ENCODE measurements around the gene DDR2. TPM values are rescaled to one million over a fixed set of nuclear protein-coding genes. Genes with fewer than 3 reads are reported as not detected.

Gene DDR2
- total RNA-seq, 2 donors from 2014 or later, result 75.1 to 80.3 TPM

DNA sequence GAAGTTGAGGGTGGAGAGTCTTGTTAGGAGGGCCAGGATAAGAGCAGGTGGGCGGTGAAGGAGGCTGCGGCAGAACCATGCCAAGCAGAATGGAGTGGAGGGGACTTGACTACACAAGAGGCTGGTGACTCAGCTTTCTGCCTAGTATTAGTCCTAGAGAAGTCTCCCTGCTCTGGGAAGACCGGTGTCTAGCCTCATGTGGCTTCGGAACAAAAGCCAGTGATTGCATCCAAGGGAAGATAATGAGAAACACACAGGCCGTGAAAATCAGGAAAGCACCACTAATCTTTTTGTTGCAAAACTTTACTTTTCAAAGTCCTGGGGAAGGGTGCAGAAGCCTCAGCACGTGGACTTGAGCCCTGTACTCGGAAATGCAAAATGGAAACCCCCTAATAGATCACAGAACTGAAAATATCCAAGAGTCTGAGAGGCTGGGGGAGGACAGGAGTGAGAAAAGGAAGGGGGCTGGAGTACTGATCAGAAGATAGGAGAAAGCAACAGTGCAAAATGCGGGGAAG lies 31.4 kb downstream of the DDR2 start:
- intact Hi-C loops (cut with DNase I), result no loop called here
- ATAC-seq, result peak; percentile 47 to 95
- peak; percentile 30 for DNase-seq

DNA sequence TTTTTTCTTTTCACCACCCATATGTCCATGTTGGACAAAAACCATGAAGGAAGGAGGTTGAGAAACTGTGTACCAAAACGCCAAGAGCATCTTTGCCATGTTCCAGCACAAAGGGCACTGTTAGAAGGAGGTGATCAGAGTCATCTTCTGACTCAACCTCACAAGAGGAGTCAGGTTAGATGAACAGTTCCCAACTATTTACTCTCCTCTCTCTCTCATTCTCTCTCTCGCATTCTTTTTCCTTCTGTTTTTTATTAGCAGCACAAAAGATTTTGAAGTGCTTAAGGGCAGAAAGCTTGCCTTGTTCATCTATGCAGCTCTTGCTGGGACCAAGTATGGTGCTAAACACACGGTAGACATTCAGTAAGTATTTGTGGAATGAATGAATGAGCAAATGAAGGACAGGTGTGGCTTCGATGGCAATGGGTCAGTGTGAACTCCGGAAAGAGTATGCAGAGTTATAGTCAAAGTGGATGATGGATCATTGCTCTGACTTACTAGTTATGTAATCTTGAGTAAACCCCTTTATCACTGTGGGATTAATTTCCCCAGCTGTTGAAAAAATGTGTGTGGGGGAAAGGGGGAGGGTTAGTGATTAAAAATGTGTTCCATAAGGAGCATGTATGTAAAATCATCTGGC lies 33.9 kb downstream of the DDR2 start:
- no peak for DNase-seq
- ATAC-seq, result no peak
- intact Hi-C loops (cut with DNase I), result no loop called here

DNA sequence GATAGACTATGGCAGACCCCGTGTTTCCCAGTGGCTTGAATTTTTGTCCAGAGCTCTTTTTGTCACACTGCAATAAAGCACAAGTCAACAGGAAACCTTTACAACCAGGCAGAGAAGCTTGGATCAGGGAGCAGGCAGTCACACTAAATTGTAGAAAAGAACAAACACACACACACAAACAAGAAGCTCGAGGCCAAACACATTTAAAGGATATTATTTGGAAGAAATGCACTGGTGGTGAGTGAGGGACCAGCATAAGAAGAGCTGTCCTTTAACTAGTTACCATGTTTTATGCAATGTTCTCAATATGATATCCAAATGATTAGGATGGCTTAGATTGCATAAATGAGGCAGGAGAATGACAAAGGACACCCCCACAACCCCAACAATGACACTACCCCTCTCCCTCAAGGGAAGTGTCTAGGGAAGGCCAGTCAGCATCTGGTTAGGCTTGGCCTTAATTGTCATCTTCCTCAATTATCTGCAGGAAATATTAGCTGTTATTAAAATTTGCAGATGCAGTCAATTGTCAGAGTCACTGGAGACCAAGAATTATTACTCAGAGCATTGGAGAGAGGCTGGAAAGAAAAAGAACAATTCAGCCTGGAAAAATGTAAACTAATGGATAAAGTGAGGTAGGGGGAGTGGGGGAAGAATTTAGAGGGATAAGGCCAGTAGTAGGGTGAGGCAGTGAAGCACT lies 35.3 kb downstream of the DDR2 start:
- no peak for ATAC-seq
- DNase-seq, result no peak
- intact Hi-C loops (cut with DNase I), result no loop called here

GRCh38 chr1:162670928-162671663 lies 38.8 kb downstream of the DDR2 start:
- no peak for DNase-seq
- intact Hi-C loops (cut with DNase I), result no loop called here
- ATAC-seq, result peak; percentile 71 to 73

DNA sequence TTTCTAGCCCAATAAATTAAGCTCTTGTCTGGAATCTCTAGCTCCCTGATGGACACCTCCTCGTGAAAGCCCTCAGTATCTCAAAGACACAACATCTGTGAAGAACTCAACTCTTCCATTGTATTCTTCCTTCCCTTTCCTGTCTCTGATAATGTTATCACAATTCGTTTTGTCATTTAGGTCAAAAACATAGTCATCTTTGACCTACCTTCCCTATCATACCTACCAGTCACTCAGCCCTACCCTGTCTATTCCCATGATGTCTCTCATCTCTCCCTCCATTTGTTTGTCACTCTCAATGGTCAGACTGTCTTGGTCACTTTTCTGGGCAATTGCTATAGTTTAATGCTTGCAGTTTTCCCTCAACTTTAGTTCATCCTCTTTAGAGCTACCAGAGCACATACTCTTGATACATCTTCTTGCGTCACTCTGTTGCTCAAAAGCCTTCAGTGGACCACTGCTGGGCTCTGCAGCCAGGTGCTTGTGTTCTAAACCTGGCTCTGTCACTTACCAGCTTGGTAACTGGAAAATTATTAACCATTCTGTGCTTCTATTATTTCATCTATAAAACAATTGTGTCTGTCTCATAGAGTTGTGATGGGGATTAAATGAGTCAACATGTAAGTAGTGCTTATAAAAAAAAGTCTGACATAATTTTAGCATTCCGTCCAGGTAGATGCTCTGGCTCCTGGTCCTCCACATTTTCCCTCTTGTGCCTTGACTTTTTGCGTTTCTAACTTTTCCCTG lies 39.6 kb downstream of the DDR2 start:
- intact Hi-C loops (cut with DNase I), result no loop called here
- ATAC-seq (no peak), DNase-seq (no peak)

- DNase-seq (no peak), ATAC-seq (peak in 1 of 2 donors; percentile 41)
- intact Hi-C loops (cut with DNase I), result no loop called here
Observed at GRCh38 chr1:162672622-162673260, 40.5 kb downstream of the DDR2 start.

- ATAC-seq, result no peak
- no peak for DNase-seq
- intact Hi-C loops (cut with DNase I), result no loop called here
Observed at GRCh38 chr1:162674034-162674608, 41.9 kb downstream of the DDR2 start.

DNA sequence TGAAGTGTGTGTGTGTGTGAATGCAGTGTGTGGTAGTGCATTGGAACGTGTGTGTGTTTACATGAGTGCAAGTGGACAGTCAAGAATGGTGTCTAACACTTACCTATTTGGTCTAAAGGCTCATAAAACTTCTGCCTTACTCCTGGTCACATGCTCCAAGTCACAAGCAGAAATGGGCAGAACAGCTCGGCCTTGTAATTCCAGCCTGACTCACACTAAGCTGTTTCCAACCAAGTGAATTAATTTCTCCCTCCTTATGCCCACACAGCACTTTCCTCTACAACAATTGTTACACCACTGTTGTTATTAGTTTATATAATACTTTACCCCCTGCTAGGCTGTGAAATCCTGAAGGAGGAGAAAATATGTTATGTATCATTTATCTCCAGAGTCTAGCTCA lies 43.8 kb downstream of the DDR2 start:
- intact Hi-C loops (cut with DNase I), result no loop called here
- ATAC-seq, result peak in 1 of 2 donors; percentile 12
- no peak for DNase-seq

DNA sequence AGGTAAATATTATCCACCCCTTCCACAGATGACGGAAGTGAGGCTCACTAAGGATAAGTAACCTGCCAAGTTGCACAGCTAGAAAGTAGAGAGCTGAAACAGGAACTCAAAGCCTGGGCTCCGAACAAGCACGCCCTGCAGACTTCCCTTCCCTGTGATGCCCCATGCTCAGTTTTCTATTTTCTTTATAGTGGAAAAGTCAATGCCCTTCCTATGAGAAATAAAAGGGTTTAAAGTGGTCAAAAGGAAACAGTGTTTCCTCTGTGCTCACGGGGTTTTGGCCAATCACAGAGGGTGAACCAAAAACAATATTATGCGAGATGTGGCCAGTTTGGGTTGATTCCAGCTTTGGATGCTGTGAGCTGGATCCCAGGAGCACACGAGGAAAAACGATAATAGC lies 44.5 kb downstream of the DDR2 start:
- peak; percentile 40 for DNase-seq
- intact Hi-C loops (cut with DNase I), result no loop called here
- peak; percentile 45 to 62 for ATAC-seq

DNA sequence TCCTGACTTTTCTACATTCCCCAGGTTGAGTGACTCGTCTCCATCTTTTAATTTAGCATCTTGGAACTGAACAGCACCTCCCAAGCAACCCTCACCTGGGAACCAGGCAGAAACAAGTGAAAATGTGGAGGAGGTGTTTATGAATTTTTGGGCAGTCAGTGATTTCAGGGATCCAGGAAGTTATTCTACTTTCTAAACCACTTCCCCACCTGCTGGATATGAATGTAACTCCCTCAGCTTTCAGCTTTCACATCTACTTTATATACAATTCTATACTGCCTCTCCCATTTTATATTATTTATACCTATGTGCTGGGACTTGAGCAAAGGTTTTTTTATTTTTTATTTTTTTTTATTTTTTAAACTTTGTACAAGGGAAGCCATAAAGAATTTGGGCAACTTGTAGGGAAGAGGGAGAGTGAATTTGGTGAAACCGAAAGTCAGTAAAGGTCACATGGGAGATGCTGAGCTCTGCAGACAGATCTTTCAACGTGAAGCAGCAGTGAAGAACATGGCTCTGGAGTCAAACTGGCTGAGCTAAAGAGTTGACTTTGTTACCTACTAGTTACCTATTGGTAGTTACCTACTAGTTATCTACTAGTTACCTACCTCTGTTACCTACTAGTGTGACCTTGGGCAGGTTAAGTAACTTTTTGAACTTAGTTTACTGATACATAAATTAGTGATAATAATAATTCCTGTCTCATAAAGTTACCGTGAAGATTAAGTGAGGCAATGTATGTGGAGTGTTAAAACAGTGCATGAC lies 45.5 kb downstream of the DDR2 start:
- DNase-seq (no peak), ATAC-seq (no peak)
- intact Hi-C loops (cut with DNase I), result no loop called here

DNA sequence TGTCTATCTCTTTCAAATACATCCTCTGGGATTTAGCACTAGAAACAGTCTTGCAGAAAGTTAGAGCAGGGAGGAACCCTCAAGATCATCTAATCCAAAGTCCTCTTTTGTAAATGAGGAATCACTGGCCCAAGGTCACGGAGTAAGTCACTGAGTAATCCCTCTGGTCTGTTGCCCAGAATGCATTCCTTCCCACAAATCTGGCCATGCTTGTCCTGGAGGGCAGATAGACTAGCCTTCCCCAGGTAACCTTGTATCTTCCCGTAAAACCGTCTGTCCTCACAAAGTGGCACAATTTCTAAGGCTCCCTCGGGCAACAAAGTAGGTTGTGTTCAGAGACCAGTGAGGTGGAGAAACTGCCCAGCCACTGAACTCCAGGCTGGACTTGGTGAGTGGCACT lies 46.2 kb downstream of the DDR2 start:
- peak; percentile 62 to 84 for ATAC-seq
- intact Hi-C loops (cut with DNase I), result no loop called here
- no peak for DNase-seq

GRCh38 chr1:162679298-162679697 lies 47.0 kb downstream of the DDR2 start:
- intact Hi-C loops (cut with DNase I), result no loop called here
- ATAC-seq (no peak), DNase-seq (no peak)

DNA sequence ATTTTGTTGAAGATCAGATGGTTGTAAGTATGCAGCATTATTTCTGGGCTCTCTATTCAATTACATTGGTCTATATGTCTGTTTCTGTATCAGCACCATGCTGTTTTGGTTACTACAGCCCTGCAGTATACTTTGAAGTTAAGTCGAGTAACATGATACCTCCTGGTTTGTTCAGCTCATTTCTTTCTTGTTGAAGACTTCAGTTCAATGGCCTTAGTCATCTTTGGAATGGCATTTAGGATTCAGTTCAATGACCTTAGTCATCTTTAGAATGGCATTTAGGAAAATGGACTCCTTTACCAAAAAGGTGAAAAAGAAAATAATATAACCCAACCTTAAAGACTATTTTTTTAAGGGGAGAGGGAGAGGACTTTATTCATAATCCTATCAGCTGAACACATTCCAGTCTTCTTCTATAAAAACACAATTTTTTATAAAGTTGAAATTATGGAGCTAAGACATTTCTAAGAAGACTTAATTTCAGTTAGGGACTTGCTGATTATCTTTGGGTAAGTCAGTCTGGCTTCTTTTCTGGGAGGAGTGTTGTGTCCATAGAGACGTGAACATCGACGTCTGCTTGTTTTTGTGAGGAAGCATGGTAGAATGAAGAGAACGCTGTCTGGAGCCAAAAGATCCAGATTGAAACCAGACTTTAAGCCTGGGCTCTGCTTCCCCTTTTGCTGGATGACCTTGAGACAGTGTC lies 48.3 kb downstream of the DDR2 start:
- DNase-seq, result no peak
- intact Hi-C loops (cut with DNase I), result no loop called here
- peak in 1 of 2 donors; percentile 11 for ATAC-seq

DNA sequence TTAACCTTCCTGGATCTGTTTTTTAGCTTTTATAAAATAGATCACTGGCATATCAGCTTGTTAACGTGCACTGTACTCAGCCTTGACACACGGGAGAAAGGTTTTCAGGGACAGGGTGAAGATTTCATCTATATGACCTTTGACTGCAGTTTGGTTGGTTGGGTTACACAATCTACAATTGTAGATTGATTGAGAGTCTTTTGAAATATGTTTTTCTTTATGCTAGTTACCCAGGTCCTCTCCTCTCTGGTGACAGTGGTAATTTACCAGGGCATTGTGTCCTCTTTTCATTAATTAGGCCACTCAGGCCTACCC lies 48.8 kb downstream of the DDR2 start:
- no peak for ATAC-seq
- DNase-seq, result no peak
- intact Hi-C loops (cut with DNase I), result no loop called here

- DNase-seq (peak; percentile 73), ATAC-seq (peak; percentile 58 to 64)
- intact Hi-C loops (cut with DNase I), result no loop called here
Observed at GRCh38 chr1:162682013-162682419, 49.8 kb downstream of the DDR2 start.

DNA sequence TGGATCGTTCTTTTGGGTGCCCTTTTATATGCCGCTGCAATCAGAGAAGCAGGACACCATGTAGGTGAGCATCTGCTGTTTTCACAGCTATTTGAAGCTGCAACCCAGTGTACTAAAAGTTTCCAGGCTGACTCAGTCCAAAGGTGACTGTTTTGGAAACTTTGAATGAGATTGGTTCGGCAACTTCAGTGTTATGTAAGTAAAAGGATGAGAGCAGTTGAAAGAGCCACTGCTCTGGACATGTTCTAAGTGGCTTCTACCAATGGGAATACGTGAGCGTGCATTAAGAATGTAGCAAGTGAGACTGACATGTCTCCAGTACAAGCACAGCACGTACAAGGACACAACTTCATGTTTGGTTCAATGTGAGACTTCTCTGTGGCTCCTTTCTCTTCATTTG lies 55.6 kb downstream of the DDR2 start:
- peak in 1 of 2 donors; percentile 31 for ATAC-seq
- DNase-seq, result no peak
- intact Hi-C loops (cut with DNase I), result loop anchor here in 1 of 2 donors (5.0 kb wide), 1 partner anchor 56 kb away; the partner anchor contains the start of gene DDR2

DNA sequence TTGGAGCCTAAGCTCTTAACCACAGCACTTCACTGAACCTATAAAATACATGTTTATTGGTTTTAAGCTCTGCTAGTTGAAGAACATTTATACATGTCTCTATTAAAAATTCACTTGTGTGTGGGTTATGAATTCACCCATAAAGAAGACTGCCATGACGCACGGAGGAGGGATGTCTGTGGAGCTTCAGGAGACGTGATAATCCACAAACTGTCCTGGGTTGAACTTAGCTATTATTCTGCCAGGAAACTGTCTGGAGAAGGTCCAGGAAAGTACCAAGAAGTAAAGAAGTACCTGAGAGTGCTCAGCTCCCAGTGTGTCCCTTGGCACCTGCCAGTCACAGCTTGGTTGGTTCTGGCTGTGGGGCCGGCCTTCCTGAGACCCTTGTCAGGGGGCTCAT lies 56.3 kb downstream of the DDR2 start:
- DNase-seq (peak; percentile 37), ATAC-seq (peak; percentile 36 to 69)
- intact Hi-C loops (cut with DNase I), result loop anchor here in 1 of 2 donors (5.0 kb wide), 1 partner anchor 56 kb away; the partner anchor contains the start of gene DDR2
